ENCODE results near the gene ABHD12B. TPM values are rescaled to one million over a fixed set of nuclear protein-coding genes. Genes with fewer than 3 reads are reported as not detected.

ABHD12B gene
- total RNA-seq, 1 experiment from 2014 or later, result 51.0 TPM

GRCh38 chr14:50936016-50936340 is 64.1 kb downstream of the ABHD12B start:
- no peak overlapping the region for H3K18ac ChIP-seq (ENCODE audit: insufficient read length, low read depth, low read length)
- no peaks in the 10 kb centered on the region for H3K79me2 ChIP-seq (ENCODE audit: insufficient read depth, low read length)
- no CpG with 5 or more reads among the region's 2 CpGs for WGBS (ENCODE audit: extremely low coverage, insufficient read length, low lambda C conversion rate)
- no peaks in the 10 kb centered on the region for H3K27me3 ChIP-seq (ENCODE audit: insufficient read depth, low read length)
- peaks cover 0 to 22% (median 7%) of the 10 kb centered on the region in 3 experiments; a peak in 6 of 7 replicates for H3K36me3 Mint-ChIP-seq (ENCODE audit: insufficient read depth in 1 of 3, low read depth in 3 of 3)
- H4K8ac ChIP-seq (replicated peaks; ENCODE audit: insufficient read length, low read depth, low read length), result no peak overlapping the region
- H3K23me2 ChIP-seq (ENCODE audit: insufficient read length, low read depth, low read length, poor library complexity, severe bottlenecking), result no peaks in the 10 kb centered on the region
- no peak overlapping the region for H2BK12ac ChIP-seq (ENCODE audit: insufficient read length, low read depth, low read length)
- H3K4me1 Mint-ChIP-seq, result no peaks in the 10 kb centered on the region
- H3K9me3 ChIP-seq (ENCODE audit: control insufficient read depth, low read depth, low read length), result no peaks in the 10 kb centered on the region
- no peak overlapping the region for H3K27ac ChIP-seq (ENCODE audit: insufficient read length, low read depth, low read length)
- no peak for TF ChIP-seq CTCF (conservative IDR thresholded peaks at IDR 0.05)
- no peak overlapping the region for H3K56ac ChIP-seq (ENCODE audit: insufficient read length, low read depth, low read length)
- H2BK20ac ChIP-seq (ENCODE audit: low read depth, low read length, poor library complexity, severe bottlenecking), result no peak overlapping the region
- no peak overlapping the region for H3K4me2 ChIP-seq (ENCODE audit: insufficient read depth, insufficient read length, low read length)
- no peak overlapping the region for H2AK5ac ChIP-seq (ENCODE audit: insufficient read length, low read length)
- H2AFZ ChIP-seq (ENCODE audit: low read length), result no peak overlapping the region
- no peak overlapping the region for H2BK15ac ChIP-seq (ENCODE audit: low read depth, low read length)
- H3K4ac ChIP-seq (ENCODE audit: low read depth, low read length), result no peak overlapping the region
- no peak overlapping the region for H4K91ac ChIP-seq (ENCODE audit: insufficient read length, low read depth, low read length)
- H3K79me1 ChIP-seq (ENCODE audit: insufficient read depth, low read depth, low read length, poor library complexity, severe bottlenecking), result no peaks in the 10 kb centered on the region
- no peak overlapping the region for H3K27ac Mint-ChIP-seq
- no peaks in the 10 kb centered on the region for H3K4me1 ChIP-seq (ENCODE audit: insufficient read depth, low read length)
- H2BK5ac ChIP-seq (ENCODE audit: insufficient read length, low read length), result no peak overlapping the region
- no peaks in the 10 kb centered on the region for H3K27me3 Mint-ChIP-seq (ENCODE audit: low read depth)
- H3T11ph ChIP-seq (ENCODE audit: low read length), result no peak overlapping the region
- no peak overlapping the region for H2BK120ac ChIP-seq (ENCODE audit: low read depth, low read length, poor library complexity, severe bottlenecking)
- H3K9me3 Mint-ChIP-seq, result no peaks in the 10 kb centered on the region
- no peak overlapping the region for H3K4me3 Mint-ChIP-seq
- no peaks in the 10 kb centered on the region for H4K20me1 ChIP-seq (ENCODE audit: control insufficient read depth, insufficient read depth, insufficient read length)
- H3K23ac ChIP-seq (ENCODE audit: insufficient read length, low read depth, low read length), result no peak overlapping the region
- H3K9ac ChIP-seq (ENCODE audit: extremely low read depth, insufficient read length, low read length), result no peak overlapping the region
- no peak overlapping the region for H4K5ac ChIP-seq (ENCODE audit: insufficient read length, low read depth, low read length)
- H3K14ac ChIP-seq (ENCODE audit: insufficient read depth, low read length), result no peak overlapping the region
- peak; percentile 8 for DNase-seq

All from H9 (cell line).